GM23338 (cell line): ENCODE measurements around the gene BMP10. TPM values are rescaled to one million over a fixed set of nuclear protein-coding genes. Genes with fewer than 3 reads are reported as not detected.
A peak's percentile ranks its signal among the peaks of the same experiment; 100 is the strongest.

Experiments used
- ATAC-seq: fragments of 200-7000 bp; cut with Tn5 transposase; 3 replicates; pipeline ENCODE4 v1.9.1; 2020
- DNase-seq: peaks from one replicate; pipeline ENCODE4 v3.0.0-alpha.2; 2015; ENCODE audit warnings: low spot score
- H2AFZ ChIP-seq: fragments of 200-600 bp; sonication (generic); 2 replicates; pipeline ENCODE4 v1.8.0; 2016; ENCODE audit warnings: antibody characterized with exemption, mild to moderate bottlenecking, moderate library complexity
- H3F3A ChIP-seq: fragments of 200-600 bp; sonication (generic); replicated peaks from 2 replicates; pipeline ENCODE4 v1.8.0; 2017; ENCODE audit warnings: antibody characterized with exemption, mixed run types, low read depth
- H3K27ac ChIP-seq: fragments of 200-600 bp; sonication (generic); 2 replicates; pipeline ENCODE4 v1.6.1; 2016; ENCODE audit warnings: low read depth
- H3K27me3 ChIP-seq: fragments of 200-600 bp; sonication (generic); 2 replicates; pipeline ENCODE4 v1.8.0; 2016; ENCODE audit warnings: mild to moderate bottlenecking, mixed run types, moderate library complexity; ENCODE audit not compliant: insufficient read depth
- H3K36me3 ChIP-seq: fragments of 200-600 bp; sonication (generic); 2 replicates; pipeline ENCODE4 v1.8.0; 2016; ENCODE audit warnings: mild to moderate bottlenecking; ENCODE audit not compliant: insufficient read depth
- H3K4me1 ChIP-seq: fragments of 200-600 bp; sonication (generic); 2 replicates; pipeline ENCODE4 v1.8.0; 2016; ENCODE audit warnings: mild to moderate bottlenecking, moderate library complexity; ENCODE audit not compliant: insufficient read depth
- H3K4me2 ChIP-seq: fragments of 200-600 bp; sonication (generic); 2 replicates; pipeline ENCODE4 v1.7.1; 2017; ENCODE audit warnings: mixed run types
- H3K4me3 ChIP-seq: fragments of 200-600 bp; sonication (generic); 2 replicates; pipeline ENCODE4 v1.6.1; 2016; ENCODE audit warnings: mixed run types
- H3K79me2 ChIP-seq: fragments of 200-600 bp; sonication (generic); replicated peaks from 2 replicates; pipeline ENCODE4 v1.8.0; 2017; ENCODE audit warnings: mild to moderate bottlenecking; ENCODE audit not compliant: insufficient read depth
- H3K9me2 ChIP-seq: fragments of 200-600 bp; sonication (generic); 2 replicates; pipeline ENCODE4 v1.8.0; 2017; ENCODE audit not compliant: insufficient read depth
- H4K20me1 ChIP-seq: fragments of 200-600 bp; sonication (generic); replicated peaks from 2 replicates; pipeline ENCODE4 v1.8.0; 2017; ENCODE audit warnings: mild to moderate bottlenecking; ENCODE audit not compliant: insufficient read depth
- H3K27ac Mint-ChIP-seq: 2 replicates; pipeline ENCODE4 v1.8.0; 2020; ENCODE audit warnings: inconsistent platforms, mild to moderate bottlenecking, moderate library complexity, mixed read lengths
- H3K27me3 Mint-ChIP-seq: 3 replicates; pipeline ENCODE4 v1.8.0; 2022; ENCODE audit warnings: low read depth, mild to moderate bottlenecking, moderate library complexity, mixed read lengths, inconsistent platforms; ENCODE audit not compliant: insufficient read depth, poor library complexity
- H3K36me3 Mint-ChIP-seq: 3 replicates; pipeline ENCODE4 v1.8.0; 2021; ENCODE audit warnings: low read depth, mild to moderate bottlenecking, inconsistent platforms, moderate library complexity, mixed read lengths
- H3K4me1 Mint-ChIP-seq: 3 replicates; pipeline ENCODE4 v1.8.0; 2020; ENCODE audit warnings: mild to moderate bottlenecking, inconsistent platforms, mixed read lengths
- H3K4me3 Mint-ChIP-seq: 3 replicates; pipeline ENCODE4 v1.8.0; 2021; ENCODE audit warnings: moderate library complexity, mild to moderate bottlenecking, inconsistent platforms, mixed read lengths
- H3K9me3 Mint-ChIP-seq: 3 replicates; pipeline ENCODE4 v1.8.0; 2020; ENCODE audit warnings: moderate library complexity, mild to moderate bottlenecking, inconsistent platforms, mixed read lengths
- ETS1 ChIP-seq: IDR thresholded peaks from 2 replicates; pipeline ENCODE4 v1.6.1; 2016; ENCODE audit warnings: antibody characterized with exemption
- EZH2phosphoT487 ChIP-seq: fragments of 200-600 bp; sonication (generic); IDR thresholded peaks from one replicate; pipeline ENCODE4 v1.8.1; 2018; ENCODE audit warnings: antibody characterized with exemption; ENCODE audit not compliant: unreplicated experiment
- JUNB ChIP-seq: IDR thresholded peaks from one replicate; pipeline ENCODE4 v1.6.1; 2016; ENCODE audit warnings: antibody characterized with exemption; ENCODE audit not compliant: unreplicated experiment
- POLR2AphosphoS5 ChIP-seq: IDR thresholded peaks from 2 replicates; pipeline ENCODE4 v1.6.1; 2016; ENCODE audit warnings: antibody characterized with exemption, low read depth
- REST ChIP-seq: IDR thresholded peaks from one replicate; pipeline ENCODE4 v1.6.1; 2018; ENCODE audit warnings: antibody characterized with exemption; ENCODE audit not compliant: unreplicated experiment
- ZNF331 ChIP-seq: fragments of 250-450 bp; sonication (Bioruptor Pico); IDR thresholded peaks from 2 replicates; pipeline ENCODE4 v1.5.0; 2020; ENCODE audit warnings: low read depth, mild to moderate bottlenecking, moderate library complexity
- ZNF462 ChIP-seq: fragments of 250-450 bp; sonication (Bioruptor Pico); IDR thresholded peaks from 2 replicates; pipeline ENCODE4 v1.5.0; 2020; ENCODE audit warnings: mild to moderate bottlenecking, moderate library complexity
- polyA plus RNA-seq: library from polyadenylated mRNA; unstranded; fragments of >200 nt; fragmentation: Nextera tagmentation; extraction: Ambion mirVana; gene quantifications from 2 replicates; pipeline ENCODE4 v1.2.1, GENCODE V29; 2016
- total RNA-seq: library from RNA; depleted of rRNA; stranded (reverse); fragments of >200 nt; shearing (Covaris generic); gene quantifications from 2 replicates; pipeline ENCODE4 v1.2.3, GENCODE V29; 2014

BMP10 gene
- total and polyA plus RNA-seq, 2 experiments from 2014 or later, result not detected

GRCh38 chr2:68920481-68921170 is 49.4 kb upstream of the BMP10 start:
- Histone ChIP-seq H3K36me3 (no peaks in the 10 kb centered on the region), H3K27me3 (no peaks in the 10 kb centered on the region), H3K9me2 (peaks cover 5% of the 10 kb centered on the region; the same call in 1 of the 2 replicates), H3K4me3 (no peak overlapping the region), H3K4me1 (no peaks in the 10 kb centered on the region; the same call in 1 of the 2 replicates), H3K4me2 (no peak overlapping the region), H2AFZ (peak overlapping the region; percentile 9; the same call in 1 of the 2 replicates), H4K20me1 (no peaks in the 10 kb centered on the region), H3F3A (no peaks in the 10 kb centered on the region), H3K79me2 (no peaks in the 10 kb centered on the region), H3K27ac (no peak overlapping the region)
- Mint-ChIP-seq H3K9me3 (no peaks in the 10 kb centered on the region), H3K4me1 (peaks cover 4% of the 10 kb centered on the region; the same call in 2 of the 3 replicates), H3K4me3 (no peak overlapping the region), H3K27ac (no peak overlapping the region), H3K27me3 (peaks cover 2% of the 10 kb centered on the region), H3K36me3 (no peaks in the 10 kb centered on the region)
- DNase-seq, result no peak
- no peak for TF ChIP-seq POLR2AphosphoS5
- no peak for TF ChIP-seq ZNF462
- no peak for TF ChIP-seq ZNF331
- TF ChIP-seq EZH2phosphoT487, result no peak
- no peak for TF ChIP-seq REST
- TF ChIP-seq ETS1, result no peak
- no peak for TF ChIP-seq JUNB
- no peak for ATAC-seq
